Natural killer cell treated with Interleukin-12 subunit alpha and Interleukin-12 subunit beta and Interleukin-15 and Interleukin-18, amount 100 ng/mL, for 72 hours (primary cell): ENCODE measurements around the gene MEGF8. TPM values are rescaled to one million over a fixed set of nuclear protein-coding genes. Genes with fewer than 3 reads are reported as not detected.

Experiments used
- ATAC-seq, 2 donors: fragments of 150-1000 bp; cut with Tn5 transposase in 1 of 2; sonication (Bioruptor Pico), chemical (Tn5 transposase) in 1 of 2; 2 replicates each; pipeline ENCODE4 v1.10.0; 2021
- DNase-seq: peaks from one replicate; pipeline ENCODE4 v3.0.0; 2022; ENCODE audit warnings: low spot score
- H3K27ac Mint-ChIP-seq, 2 donors: 1 replicate in 1 of 2; 2 replicates in 1 of 2; pipeline ENCODE4 v1.8.0; 2022; ENCODE audit warnings: mixed read lengths in 2 of 2, mild to moderate bottlenecking in 1 of 2, moderate library complexity in 1 of 2
- H3K27me3 Mint-ChIP-seq, 2 donors: 1 replicate in 1 of 2; 2 replicates in 1 of 2; pipeline ENCODE4 v1.8.0; 2022; ENCODE audit warnings: mixed read lengths in 2 of 2
- H3K36me3 Mint-ChIP-seq: one replicate; pipeline ENCODE4 v1.8.0; 2022; ENCODE audit warnings: mixed read lengths
- H3K4me1 Mint-ChIP-seq, 2 donors: 1 replicate in 1 of 2; 2 replicates in 1 of 2; pipeline ENCODE4 v1.8.0; 2022; ENCODE audit warnings: low read depth in 2 of 2, mixed read lengths in 2 of 2, mild to moderate bottlenecking in 1 of 2
- H3K4me3 Mint-ChIP-seq: one replicate; pipeline ENCODE4 v1.8.0; 2022; ENCODE audit warnings: mixed read lengths
- H3K9me3 Mint-ChIP-seq: 2 replicates; pipeline ENCODE4 v1.8.0; 2022; ENCODE audit warnings: mixed read lengths
- total RNA-seq, 2 donors: library from RNA; stranded (reverse); gene quantifications; one replicate each; pipeline ENCODE4 v1.2.3, GENCODE V29; 2022

Gene MEGF8
- total RNA-seq, 2 donors from 2014 or later = 12.1 to 20.1 TPM

DNA sequence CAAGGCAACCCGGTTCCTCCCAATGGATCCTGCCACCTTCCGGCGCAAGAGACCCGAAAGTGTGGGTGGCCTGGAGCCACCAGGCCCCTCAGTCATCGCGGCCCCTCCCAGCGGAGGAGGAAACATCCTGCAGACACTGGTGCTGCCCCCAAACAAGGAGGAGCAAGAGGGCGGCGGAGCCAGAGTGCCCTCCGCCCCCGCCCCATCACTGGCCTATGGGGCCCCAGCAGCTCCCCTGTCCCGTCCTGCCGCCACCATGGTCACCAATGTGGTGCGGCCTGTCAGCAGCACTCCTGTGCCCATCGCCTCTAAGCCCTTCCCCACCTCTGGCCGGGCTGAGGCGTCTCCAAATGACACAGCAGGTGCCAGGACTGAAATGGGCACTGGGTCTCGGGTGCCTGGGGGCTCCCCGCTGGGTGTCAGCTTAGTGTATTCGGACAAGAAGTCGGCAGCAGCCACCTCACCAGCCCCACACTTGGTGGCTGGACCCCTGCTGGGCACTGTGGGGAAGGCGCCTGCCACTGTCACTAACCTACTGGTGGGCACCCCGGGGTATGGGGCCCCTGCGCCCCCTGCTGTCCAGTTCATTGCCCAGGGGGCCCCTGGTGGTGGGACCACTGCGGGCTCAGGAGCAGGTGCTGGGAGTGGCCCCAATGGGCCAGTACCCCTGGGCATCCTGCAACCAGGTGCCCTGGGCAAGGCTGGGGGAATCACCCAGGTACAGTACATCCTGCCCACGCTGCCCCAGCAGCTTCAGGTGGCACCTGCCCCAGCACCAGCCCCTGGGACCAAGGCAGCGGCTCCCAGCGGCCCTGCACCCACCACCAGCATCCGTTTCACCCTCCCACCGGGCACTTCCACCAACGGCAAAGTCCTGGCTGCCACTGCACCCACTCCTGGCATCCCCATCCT is 34.7 kb upstream of the MEGF8 start:
- ATAC-seq (peak; percentile 60 to 62), DNase-seq (no peak)
- H3K4me3 Mint-ChIP-seq = no peak overlapping the region
- H3K4me1 Mint-ChIP-seq = peaks cover 12 to 14% of the 10 kb centered on the region in 2 donors
- H3K27ac Mint-ChIP-seq = no peak overlapping the region
- peaks cover 7% of the 10 kb centered on the region for H3K36me3 Mint-ChIP-seq
- H3K9me3 Mint-ChIP-seq = no peaks in the 10 kb centered on the region
- H3K27me3 Mint-ChIP-seq = no peaks in the 10 kb centered on the region

DNA sequence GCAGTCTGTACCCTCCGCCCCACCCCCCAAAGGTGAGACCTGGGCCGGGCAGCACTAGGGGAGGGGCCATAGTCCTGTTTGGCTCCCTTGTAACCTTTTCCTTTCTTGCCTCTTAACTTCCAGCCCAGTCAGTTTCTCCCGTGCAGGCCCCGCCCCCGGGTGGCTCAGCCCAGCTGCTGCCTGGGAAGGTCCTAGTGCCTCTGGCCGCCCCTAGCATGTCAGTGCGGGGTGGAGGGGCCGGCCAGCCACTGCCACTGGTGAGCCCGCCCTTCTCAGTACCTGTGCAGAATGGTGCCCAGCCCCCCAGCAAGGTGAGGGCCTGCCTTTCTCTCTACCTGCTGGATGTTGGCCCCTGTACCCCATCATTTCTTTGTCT is 34.0 kb upstream of the MEGF8 start:
- Mint-ChIP-seq H3K27me3 (no peaks in the 10 kb centered on the region), H3K4me3 (no peak overlapping the region), H3K27ac (peak overlapping the region; percentile 12 to 40)

DNA sequence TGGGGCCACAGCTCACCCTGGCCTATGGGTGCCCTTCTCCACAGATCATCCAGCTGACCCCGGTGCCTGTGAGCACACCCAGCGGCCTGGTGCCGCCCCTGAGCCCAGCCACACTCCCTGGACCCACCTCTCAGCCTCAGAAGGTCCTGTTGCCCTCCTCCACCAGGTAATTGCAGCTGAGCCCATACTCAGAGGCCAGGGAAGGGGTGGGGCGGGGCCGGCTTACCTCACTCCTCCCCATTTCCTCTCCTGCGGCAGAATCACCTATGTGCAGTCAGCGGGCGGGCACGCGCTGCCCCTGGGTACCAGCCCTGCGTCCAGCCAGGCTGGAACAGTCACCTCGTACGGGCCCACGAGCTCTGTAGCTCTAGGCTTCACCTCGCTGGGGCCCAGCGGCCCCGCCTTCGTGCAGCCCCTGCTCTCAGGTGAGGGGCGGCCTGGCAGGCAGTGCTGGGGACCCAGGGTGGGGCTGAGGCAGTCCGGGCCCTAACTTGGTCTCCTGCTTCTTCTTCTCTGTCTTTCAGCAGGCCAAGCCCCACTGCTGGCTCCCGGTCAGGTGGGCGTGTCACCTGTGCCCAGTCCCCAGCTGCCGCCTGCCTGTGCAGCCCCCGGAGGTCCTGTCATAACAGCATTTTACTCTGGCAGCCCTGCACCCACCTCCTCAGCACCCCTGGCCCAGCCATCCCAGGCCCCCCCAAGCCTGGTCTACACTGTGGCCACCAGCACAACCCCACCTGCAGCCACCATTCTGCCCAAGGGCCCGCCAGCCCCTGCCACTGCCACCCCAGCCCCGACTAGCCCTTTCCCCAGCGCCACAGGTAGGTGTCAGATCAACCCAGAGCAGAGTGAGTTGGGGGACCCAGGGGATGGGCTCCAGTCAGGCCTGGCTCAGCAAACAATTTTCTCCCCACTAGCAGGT is 33.1 kb upstream of the MEGF8 start:
- ATAC-seq (no peak), DNase-seq (no peak)
- H3K4me1 Mint-ChIP-seq = peaks cover 6 to 13% of the 10 kb centered on the region in 2 donors
- H3K4me3 Mint-ChIP-seq = no peak overlapping the region
- no peaks in the 10 kb centered on the region for H3K27me3 Mint-ChIP-seq
- peaks cover 7% of the 10 kb centered on the region for H3K36me3 Mint-ChIP-seq
- H3K9me3 Mint-ChIP-seq = no peaks in the 10 kb centered on the region
- peak overlapping the region; percentile 12 to 40 for H3K27ac Mint-ChIP-seq

More for the DNA sequence above, 34.0 kb upstream of the MEGF8 start:
- no peak for ATAC-seq
- Mint-ChIP-seq H3K4me1 (peaks cover 6 to 9% of the 10 kb centered on the region in 2 donors), H3K36me3 (peaks cover 7% of the 10 kb centered on the region), H3K9me3 (no peaks in the 10 kb centered on the region)
- no peak for DNase-seq

DNA sequence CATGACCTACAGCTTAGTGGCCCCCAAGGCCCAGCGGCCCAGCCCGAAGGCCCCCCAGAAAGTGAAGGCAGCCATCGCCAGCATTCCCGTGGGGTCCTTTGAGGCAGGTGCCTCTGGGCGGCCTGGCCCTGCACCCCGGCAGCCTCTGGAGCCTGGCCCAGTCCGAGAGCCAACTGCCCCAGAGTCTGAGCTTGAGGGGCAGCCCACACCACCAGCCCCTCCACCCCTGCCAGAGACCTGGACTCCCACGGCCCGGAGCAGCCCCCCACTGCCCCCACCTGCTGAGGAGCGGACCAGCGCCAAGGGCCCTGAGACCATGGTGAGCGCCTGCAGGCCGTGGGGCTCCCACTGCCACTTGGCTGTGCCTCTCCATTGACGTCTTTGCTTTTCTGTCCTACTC is 32.5 kb upstream of the MEGF8 start:
- no peak for DNase-seq
- no peak for ATAC-seq
- Mint-ChIP-seq H3K4me1 (peaks cover 6 to 13% of the 10 kb centered on the region in 2 donors), H3K27me3 (no peaks in the 10 kb centered on the region), H3K4me3 (no peak overlapping the region), H3K27ac (no peak overlapping the region), H3K9me3 (no peaks in the 10 kb centered on the region), H3K36me3 (peaks cover 7% of the 10 kb centered on the region)

DNA sequence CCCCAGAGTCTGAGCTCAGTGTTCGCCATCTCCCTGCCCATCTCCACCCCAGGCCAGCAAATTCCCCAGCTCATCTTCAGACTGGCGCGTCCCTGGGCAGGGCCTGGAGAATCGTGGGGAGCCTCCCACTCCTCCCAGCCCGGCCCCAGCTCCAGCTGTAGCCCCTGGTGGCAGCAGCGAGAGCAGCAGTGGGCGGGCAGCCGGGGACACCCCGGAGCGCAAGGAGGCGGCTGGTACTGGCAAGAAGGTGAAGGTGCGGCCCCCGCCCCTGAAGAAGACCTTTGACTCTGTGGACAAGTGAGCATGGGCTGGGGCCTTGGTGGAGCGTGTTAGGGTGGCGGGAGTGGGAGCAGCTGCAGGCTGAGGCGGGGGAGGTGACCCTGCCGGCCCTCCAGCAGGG is 31.9 kb upstream of the MEGF8 start:
- H3K27me3 Mint-ChIP-seq = no peaks in the 10 kb centered on the region
- no peaks in the 10 kb centered on the region for H3K9me3 Mint-ChIP-seq
- no peak for DNase-seq
- no peak overlapping the region for H3K4me3 Mint-ChIP-seq
- peaks cover 6 to 13% of the 10 kb centered on the region in 2 donors for H3K4me1 Mint-ChIP-seq
- no peak for ATAC-seq
- H3K36me3 Mint-ChIP-seq = peaks cover 7% of the 10 kb centered on the region
- no peak overlapping the region for H3K27ac Mint-ChIP-seq

DNA sequence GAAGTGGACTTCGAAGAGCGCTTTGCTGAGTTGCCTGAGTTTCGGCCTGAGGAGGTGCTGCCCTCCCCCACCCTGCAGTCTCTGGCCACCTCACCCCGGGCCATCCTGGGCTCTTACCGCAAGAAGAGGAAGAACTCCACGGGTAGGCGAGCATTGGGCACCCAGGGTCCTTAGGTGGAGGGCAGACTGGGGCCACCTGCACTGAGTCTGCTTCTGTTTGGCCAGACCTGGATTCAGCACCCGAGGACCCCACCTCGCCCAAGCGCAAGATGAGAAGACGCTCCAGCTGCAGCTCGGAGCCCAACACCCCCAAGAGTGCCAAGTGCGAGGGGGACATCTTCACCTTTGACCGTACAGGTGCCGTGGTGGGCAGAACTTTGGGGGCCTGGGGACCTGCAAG is 31.5 kb upstream of the MEGF8 start:
- H3K36me3 Mint-ChIP-seq = peaks cover 7% of the 10 kb centered on the region

DNA sequence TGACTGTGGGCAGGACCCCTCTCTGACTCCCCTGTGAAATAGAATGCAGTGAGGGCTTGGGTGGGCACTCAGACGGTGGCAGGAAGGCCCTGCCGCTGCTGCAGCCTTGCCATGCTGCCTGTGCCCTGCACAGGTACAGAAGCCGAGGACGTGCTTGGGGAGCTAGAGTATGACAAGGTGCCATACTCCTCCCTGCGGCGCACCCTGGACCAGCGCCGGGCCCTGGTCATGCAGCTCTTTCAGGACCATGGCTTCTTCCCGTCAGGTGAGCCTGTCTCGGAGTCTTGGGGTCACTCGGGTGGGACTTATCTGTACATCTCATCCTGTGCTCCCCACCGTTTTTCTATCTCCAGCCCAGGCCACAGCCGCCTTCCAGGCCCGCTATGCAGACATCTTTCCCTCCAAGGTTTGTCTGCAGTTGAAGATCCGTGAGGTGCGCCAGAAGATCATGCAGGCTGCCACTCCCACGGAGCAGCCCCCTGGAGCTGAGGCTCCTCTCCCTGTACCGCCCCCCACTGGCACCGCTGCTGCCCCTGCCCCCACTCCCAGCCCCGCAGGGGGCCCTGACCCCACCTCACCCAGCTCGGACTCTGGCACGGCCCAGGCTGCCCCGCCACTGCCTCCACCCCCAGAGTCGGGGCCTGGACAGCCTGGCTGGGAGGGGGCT is 30.8 kb upstream of the MEGF8 start:
- Mint-ChIP-seq H3K36me3 (peaks cover 7% of the 10 kb centered on the region), H3K27ac (no peak overlapping the region), H3K4me1 (peaks cover 6 to 13% of the 10 kb centered on the region in 2 donors), H3K9me3 (no peaks in the 10 kb centered on the region), H3K27me3 (no peaks in the 10 kb centered on the region), H3K4me3 (no peak overlapping the region)
- DNase-seq = no peak
- no peak for ATAC-seq

More for the DNA sequence above, 31.5 kb upstream of the MEGF8 start:
- DNase-seq (no peak), ATAC-seq (no peak)
- H3K27me3 Mint-ChIP-seq = no peaks in the 10 kb centered on the region
- no peaks in the 10 kb centered on the region for H3K9me3 Mint-ChIP-seq
- peaks cover 6 to 13% of the 10 kb centered on the region in 2 donors for H3K4me1 Mint-ChIP-seq
- H3K4me3 Mint-ChIP-seq = no peak overlapping the region
- H3K27ac Mint-ChIP-seq = no peak overlapping the region

DNA sequence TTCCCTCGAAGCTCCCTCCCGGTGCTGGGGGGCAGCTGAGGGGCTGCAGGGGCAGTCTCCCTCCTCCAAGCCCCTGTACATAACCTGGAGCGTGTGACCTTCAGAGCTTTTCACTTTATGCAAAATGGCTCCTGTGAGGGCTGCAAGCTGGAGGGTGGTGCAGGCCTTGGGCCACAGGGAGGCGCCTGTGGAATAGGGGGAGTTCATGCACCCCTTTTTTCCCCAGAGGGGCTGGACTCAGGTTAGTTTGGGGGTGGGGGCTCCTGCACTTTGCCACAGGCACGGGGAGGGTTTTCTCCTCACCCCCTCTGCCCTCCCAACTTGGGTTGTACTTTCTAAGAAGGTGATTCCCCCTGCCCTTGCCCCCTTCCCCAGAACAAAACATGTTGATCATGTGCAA is 30.1 kb upstream of the MEGF8 start:
- no peak overlapping the region for H3K27ac Mint-ChIP-seq
- no peaks in the 10 kb centered on the region for H3K27me3 Mint-ChIP-seq
- no peak for ATAC-seq
- H3K4me3 Mint-ChIP-seq = no peak overlapping the region
- peaks cover 7% of the 10 kb centered on the region for H3K36me3 Mint-ChIP-seq
- no peak for DNase-seq
- no peaks in the 10 kb centered on the region for H3K9me3 Mint-ChIP-seq
- peaks cover 6 to 13% of the 10 kb centered on the region in 2 donors for H3K4me1 Mint-ChIP-seq

DNA sequence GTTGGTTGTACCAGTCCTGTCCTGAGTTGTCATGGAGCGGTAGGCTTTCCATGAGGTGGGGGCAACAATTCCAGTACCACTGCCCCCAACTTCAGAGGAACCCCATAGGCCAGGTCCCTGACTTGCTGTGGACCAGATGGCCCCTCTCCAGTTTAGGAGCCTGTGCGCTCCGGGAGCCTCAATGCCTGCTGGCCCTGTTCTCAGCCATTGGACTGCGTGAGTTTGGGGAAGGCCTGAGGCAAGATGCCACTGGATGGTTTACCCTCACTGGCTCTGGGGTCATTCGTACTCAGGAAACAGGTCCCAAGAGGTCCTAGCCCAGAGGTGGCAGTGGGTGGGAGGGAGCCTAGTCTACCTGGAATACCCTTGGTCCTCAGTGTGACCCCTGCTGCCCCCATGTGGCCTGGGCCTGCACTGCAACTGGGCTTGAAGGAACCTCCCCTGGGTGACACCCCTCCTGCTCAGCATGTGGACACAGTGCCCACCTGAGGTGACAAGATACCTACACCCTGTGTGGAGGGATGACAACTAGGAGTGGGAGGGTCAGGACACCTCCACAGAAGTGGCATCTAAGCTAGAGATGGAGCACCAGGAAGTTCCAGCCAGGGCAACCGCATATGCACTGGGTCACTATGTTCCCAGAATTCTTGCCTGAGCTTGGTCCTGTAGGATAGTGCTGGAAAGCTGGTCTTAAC is 29.5 kb upstream of the MEGF8 start:
- Mint-ChIP-seq H3K4me1 (peaks cover 6 to 13% of the 10 kb centered on the region in 2 donors), H3K27me3 (no peaks in the 10 kb centered on the region), H3K9me3 (no peaks in the 10 kb centered on the region), H3K4me3 (no peak overlapping the region), H3K36me3 (peaks cover 7% of the 10 kb centered on the region), H3K27ac (no peak overlapping the region)
- peak; percentile 73 to 83 for ATAC-seq
- DNase-seq = peak; percentile 87

DNA sequence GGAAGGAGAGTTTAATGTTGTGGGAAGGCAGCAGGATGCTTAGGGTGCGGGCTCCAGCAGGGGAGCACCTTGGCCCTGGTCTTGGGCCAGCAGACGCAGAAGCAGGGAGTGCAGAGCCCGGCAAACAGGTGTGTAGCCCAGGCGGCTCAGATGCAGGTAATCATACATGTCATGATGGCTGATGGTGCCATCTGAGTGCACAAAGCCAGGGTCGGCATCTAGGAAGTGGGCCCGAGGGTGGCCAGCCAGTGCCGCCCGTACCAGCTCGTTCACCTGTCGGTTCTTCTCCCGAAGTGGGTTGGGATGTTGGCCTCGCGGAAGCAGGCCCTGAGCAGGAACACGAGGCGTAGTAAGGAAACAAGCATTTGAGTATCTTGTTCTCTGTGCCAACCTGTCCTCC is 28.4 kb upstream of the MEGF8 start:
- H3K4me3 Mint-ChIP-seq = no peak overlapping the region
- H3K36me3 Mint-ChIP-seq = no peaks in the 10 kb centered on the region
- ATAC-seq = no peak
- H3K27ac Mint-ChIP-seq = no peak overlapping the region
- no peaks in the 10 kb centered on the region for H3K27me3 Mint-ChIP-seq
- H3K9me3 Mint-ChIP-seq = no peaks in the 10 kb centered on the region
- DNase-seq = no peak
- H3K4me1 Mint-ChIP-seq = peaks cover 7 to 9% of the 10 kb centered on the region in 2 donors

DNA sequence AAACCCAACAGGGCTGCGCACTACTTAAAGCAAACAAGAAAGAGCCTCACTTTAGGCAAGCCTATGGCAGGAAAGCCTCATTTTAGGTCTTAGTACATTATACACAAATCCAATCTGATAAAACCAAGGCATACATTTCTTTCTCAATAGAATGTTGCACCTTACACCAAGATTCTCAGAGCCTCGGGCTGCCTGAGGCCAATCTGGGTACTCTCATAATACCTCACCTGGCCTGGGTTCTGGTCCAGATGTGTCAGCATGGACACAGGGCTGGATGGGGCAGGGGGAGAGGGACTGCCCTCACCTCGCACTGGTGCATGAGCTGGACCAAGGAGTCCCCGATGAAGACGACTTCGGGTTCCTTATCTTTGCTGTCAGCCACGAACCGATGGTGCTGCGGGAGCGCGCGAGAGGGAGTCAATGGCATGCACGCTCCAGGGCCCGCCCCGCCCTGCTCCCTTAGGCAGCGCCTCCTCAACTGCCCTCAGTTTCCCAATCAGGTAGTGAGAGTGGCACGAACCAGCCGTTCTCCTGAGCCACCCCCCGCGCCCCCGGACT is 23.7 kb upstream of the MEGF8 start, which contains the start of gene PRR19:
TSS of gene PRR19 (plus strand) at position 487 of the 558 bp plus-strand sequence. CDS start 7,453 bp downstream, outside the sequence.
- ATAC-seq (peak; percentile 16 to 22), DNase-seq (peak; percentile 57)
- H3K27me3 Mint-ChIP-seq = peaks cover 0 to 2% of the 10 kb centered on the region in 2 donors
- H3K9me3 Mint-ChIP-seq = no peaks in the 10 kb centered on the region
- H3K4me1 Mint-ChIP-seq = peaks cover 19 to 22% of the 10 kb centered on the region in 2 donors
- H3K4me3 Mint-ChIP-seq = peak within 1 kb of the TSS; percentile 86
- peak within 1 kb of the TSS; percentile 39 to 54 for H3K27ac Mint-ChIP-seq
- no peaks in the 10 kb centered on the region for H3K36me3 Mint-ChIP-seq

DNA sequence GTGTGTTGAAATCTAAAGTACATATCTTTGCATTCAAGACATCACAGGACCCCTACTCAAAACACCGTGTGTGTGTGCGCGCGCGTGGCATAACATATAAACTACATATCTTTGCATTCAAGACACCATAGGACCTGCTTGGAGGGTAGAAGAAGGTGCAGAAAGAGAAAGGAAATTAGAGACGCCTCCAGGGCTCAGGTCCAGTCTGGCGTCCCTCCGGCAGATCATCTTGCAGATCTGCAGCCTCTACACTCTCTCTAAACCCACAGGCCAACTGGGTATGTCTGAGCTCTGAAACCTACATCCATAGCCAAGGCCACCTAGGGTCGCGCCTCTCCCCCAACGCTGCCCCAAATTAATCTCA is 22.4 kb upstream of the MEGF8 start:
- Mint-ChIP-seq H3K36me3 (no peaks in the 10 kb centered on the region), H3K27ac (peak overlapping the region; percentile 39 to 54), H3K4me1 (peaks cover 21 to 22% of the 10 kb centered on the region in 2 donors), H3K9me3 (no peaks in the 10 kb centered on the region), H3K4me3 (peak overlapping the region; percentile 86), H3K27me3 (peaks cover 0 to 5% of the 10 kb centered on the region in 2 donors)
- no peak for ATAC-seq
- no peak for DNase-seq
